GM18868 (cell line): ENCODE measurements around the gene SECISBP2.
A peak's percentile ranks its signal among the peaks of the same experiment; 100 is the strongest.
"Not testable (repeated sequence)": the region's sequence is repeated elsewhere in the genome, so short reads cannot be mapped to it uniquely, and the experiment has no call there.

ENCODE experiments used
- ATAC-seq: cut with Tn5 transposase; IDR thresholded peaks from one replicate; pipeline ENCODE4 v1.9.1; 2021; ENCODE audit warnings: mild to moderate bottlenecking, moderate library complexity; ENCODE audit not compliant: unreplicated experiment

The SECISBP2 gene

DNA sequence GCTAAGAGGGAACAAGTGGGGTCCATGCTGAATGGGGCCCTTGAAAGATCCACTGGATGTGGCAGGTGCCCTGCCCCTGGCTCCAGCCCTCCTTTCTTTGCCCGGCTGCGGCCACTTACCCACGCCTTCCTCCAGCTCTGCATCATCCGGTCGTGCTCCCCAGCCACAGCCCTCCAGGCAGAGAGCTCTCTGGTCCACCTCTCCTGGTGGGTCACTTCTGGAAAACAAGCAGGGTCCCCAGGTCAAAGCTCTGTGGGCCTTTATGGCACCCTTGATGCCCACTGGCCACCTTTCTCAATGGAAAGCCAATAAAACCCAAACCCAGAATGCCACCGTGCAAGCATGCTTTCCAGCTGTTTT, 45.0 kb downstream of the SECISBP2 start:
- ATAC-seq = no peak

DNA sequence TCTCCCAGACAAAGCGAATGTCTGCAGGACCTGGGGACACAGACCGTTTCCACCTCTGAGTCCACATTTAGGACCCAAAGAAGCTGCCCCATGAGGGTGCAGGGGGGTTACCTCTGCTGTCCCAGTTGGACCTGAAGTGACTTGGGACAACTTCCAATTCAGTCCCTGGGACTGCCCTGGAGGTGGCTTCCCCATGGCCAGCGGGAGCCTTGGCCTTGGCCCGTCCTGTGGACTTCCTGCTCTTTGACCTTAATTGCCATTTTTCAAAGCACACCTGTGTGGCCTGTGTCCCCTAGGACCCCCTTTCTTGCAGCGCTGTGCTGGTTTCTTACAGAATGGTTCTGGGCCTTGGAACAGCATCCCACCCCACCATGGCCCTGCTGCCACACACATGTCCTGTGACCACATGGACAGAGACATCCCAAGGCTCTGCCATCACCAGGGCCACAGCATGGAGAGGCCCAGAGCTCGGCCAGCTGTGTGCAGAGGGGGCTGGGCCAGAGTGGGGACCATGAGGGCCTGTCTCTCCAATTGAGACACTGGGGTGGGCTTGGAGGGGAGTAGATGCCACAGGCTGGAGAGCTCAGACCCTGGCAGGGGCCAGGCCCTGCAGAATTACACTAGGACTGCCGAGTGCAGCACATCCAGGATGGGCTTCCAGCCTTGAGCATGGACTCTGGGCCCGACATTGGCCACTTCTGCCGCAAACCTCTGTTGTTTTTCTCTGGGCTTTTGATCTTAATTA, 45.8 kb downstream of the SECISBP2 start:
- ATAC-seq = no peak

DNA sequence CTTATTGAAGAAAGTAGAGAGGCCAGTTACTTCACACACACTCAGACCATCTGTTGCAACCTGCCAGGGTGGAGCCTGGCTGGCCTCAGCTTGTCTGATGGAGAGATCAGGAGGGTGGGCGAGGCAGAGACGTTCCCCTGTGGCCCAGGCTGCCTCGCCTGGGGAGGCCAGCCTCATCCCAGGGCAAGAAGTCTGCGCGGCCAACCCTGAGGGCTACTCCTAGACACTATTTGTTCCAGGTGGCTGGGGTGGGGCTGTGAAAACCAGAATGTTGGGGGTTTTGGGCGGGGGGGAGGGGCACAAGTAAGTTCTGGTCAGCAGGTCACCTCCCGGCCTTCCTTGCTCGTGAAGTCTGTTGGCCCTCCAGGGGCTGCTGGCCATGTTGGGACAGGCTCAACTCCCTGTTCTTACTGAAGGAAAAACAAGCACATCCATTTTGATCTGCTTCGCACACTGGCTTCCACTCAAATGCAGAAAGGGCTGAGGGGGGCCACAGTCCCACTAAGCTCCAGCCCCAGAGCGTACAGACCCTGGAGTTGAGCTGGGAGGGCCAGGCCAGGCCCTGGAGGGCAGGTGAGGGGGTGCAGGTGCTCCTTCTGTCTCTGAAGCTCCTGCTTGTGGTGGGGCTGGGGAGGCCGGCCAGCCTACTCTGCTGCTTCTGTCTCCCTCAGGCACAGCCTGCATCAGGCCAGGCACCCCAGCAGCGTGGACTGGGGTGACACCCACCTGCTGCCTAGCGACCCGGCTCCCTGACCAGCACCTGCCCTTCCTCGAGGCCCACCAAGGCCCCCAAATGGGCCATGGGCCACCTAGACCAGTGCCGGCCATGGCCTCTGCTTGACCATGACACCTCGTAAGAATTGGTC, 46.6 kb downstream of the SECISBP2 start:
- ATAC-seq = no peak

DNA sequence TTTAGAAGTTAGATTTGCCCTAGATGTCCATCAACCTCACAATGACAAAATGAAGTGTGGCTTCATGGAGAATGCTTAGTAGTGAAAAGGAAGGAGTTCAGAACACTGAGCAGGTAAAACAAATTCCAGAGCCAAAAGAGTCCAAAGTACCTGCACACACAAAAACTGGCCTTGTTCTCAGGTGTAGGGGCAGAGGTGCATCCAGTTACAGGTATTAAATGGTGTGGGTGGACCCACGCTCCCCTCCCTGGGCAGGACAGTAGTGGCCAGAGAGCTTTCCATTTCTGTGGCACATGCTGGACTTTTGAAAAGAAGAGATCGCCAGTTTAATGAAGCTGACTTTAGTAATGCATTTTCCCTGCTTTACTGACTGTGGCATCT, 47.2 kb downstream of the SECISBP2 start:
- no peak for ATAC-seq

DNA sequence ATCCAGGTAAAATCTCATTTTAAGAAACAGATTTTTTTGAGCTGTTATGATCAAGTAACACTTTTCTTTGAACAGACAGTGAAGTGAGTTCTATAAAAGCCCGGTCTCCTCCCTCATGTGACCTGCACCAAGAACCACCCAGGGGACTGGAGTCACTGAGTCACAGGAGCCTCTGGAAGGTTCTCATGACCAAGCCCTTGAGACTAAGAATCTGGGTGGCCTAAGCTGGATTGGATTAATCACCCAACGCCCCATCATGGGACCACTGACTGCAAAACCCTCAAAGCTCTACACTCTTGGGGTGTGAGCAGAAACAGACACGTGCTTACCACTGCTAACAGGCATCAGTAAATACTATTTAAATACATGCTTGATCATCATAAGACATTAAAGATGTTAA, 48.4 kb downstream of the SECISBP2 start:
- ATAC-seq = no peak

DNA sequence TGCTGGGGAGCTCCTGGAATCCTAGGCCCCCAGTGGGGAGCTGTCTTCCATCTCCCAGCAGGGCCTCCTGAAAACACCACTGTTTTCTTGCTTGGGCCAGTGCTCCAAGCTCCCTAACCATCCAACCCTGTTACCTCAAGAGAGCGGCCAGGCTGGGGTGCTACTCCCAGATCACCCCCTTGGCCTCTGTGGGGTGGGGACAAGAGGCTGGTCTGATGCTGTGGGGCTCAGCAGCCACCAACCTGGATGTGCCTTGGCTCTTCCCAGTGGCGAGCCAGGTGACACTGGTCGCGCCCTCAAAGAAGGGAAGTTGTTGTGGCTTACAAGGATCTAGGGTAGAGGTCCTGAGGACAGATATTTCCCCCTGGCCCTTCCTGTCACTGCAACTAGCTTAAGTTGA, 49.0 kb downstream of the SECISBP2 start:
- no peak for ATAC-seq

DNA sequence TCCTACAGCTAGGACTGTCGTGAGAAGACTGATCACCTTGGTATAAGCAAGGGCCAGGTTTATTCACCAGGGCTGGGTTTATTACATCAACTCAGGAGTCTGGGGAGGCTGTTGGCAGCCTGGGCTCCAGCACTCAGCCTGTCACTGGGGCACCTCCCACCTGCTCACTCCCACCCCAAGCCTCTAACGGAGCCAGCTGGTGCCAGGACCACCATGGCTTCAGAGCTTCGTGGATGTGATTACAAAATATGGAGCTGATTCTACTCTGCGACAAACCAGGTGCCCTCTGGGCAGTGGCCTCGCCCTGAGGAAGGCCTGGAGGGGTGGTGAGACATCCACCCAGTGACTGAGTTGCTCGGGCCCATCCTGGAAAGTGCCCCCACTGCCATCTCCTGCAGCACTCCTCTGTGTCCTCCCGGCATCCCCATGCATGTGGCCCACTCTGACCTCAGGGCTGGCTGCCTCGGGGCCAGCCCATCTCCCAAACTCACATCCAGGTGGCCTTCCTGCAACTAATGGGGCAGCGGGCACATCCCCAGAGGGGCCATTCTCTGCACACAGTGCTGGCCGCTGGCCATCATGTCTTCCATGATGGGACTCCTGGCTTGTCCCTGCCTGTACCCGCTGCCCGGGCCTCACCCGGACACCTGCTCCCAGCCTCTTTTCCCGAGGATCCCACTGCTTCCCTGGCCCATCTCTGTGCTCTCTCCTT, 49.6 kb downstream of the SECISBP2 start:
- ATAC-seq = no peak

DNA sequence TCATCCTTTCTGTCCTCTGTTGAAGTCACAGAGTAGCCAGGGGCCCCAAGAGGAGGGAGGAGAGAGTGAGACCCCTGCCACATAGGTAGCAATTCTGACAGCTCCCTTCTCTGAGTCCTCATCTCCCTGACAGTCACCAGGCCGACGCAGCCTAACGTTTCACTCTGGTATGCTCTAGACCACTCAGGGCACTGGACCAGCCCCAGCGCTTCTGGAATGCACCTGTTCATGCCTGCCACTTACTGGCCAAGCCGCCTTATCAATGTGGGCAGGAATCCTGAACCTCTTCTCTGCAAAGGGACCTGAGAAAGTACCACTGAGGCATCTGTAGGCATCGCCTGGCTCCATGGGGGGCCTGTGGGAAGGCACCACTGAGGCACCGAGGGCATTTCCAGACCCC, 50.2 kb downstream of the SECISBP2 start:
- ATAC-seq = no peak

DNA sequence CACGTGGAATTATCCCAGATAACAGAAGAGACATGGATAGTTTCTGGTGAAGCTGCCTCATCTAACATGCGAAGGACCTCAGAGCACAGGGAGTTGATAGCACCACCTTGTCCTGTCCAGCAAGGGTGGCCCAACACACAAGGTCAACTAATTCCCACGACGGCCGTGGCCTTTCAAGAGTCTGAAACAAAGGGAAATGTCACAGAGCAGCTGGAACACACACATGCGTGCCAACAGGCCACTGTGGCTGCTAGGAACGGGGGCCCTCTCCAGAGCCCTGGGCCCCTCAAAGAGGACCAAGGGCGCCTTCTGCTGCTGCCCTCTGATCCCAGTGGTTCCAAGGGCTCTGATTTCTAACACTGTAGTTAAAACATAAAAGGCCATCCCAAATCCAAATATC, 50.7 kb downstream of the SECISBP2 start:
- ATAC-seq = no peak

DNA sequence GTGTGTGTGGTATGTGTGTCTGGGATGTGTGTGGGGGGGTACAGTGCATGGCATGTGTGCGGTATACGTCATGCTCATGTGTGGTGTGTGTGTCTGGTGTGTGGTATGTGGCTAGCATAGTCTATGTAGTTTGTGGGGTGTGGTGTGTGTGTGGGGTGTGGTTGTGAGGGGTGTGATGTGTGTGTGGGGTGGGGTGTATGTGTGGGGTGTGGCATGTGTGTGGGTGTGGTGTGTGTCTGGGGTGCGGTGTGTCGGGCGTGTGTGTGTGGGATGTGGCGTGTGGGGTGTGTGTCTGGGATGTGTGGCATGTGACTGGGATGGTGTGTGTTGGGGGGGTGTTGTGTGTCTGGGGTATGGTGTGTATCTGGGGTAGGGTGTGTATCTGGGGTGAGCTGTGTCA, 52.3 kb downstream of the SECISBP2 start:
- no peak for ATAC-seq

DNA sequence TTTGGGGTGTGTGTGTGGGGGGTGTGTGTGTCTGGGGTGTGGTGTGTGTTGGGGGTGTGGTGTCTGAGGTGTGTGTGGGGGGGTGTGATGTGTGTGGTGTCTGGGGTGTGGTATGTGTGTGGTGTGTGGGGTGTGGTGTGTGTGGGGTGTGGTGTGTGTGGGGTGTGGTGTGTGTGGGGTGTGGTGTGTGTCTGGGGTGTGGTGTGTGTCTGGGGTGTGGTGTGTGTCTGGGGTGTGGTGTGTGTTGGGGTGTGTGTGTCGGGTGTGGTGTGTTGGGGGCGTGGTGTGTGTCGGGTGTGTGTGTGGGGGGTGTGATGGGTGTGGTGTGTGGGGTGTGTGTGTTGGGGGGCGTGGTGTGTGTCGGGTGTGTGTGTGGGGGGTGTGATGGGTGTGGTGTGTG, 53.5 kb downstream of the SECISBP2 start:
- ATAC-seq = not testable (repeated sequence)

DNA sequence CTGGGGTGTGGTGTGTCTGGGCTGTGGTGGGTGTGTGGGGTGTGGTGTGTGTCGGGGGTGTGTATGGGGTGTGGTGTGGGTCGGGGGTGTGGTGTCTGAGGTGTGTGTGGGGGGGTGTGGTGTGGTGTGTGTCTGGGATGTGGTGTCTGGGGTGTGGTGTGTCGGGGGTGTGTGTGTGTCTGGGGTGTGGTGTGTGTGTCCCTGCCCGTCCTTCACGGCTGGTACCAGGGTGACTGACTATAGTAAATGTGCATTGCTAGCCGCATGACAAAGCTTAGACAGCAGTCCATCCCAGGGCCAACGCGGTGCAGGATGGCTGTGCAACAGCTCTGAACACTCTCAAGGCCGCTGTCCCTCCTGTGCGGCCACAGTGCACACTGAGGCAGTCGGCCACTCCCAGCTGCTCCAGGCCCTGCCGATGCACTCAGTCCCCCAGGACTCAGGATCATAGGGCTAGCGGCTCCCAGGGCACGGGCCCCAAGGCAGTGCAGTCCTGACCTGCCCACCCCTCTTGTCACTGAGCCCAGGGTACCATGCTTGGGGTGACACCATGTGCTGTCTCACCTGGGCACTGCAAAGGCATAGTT, 54.0 kb downstream of the SECISBP2 start:
- no peak for ATAC-seq

DNA sequence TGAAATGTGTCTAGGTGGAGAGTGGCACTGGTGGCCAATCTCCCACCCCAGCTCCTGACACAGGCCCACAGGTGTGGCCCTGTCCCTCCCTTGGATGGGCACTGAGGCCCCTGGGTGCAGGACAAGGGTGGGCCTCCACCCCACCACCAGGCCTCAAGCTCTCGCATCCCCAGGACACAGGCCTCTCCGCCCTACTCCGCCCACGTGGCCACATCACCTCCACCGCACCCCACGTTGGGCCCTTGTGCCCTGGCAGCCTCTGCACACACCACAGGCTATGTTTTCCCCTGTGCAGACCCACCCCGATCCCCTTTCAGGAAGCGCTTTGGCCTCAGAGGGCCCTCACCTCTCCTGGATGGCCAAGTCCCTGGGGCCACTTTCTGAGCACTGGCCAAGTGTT, 54.7 kb downstream of the SECISBP2 start:
- ATAC-seq = no peak

DNA sequence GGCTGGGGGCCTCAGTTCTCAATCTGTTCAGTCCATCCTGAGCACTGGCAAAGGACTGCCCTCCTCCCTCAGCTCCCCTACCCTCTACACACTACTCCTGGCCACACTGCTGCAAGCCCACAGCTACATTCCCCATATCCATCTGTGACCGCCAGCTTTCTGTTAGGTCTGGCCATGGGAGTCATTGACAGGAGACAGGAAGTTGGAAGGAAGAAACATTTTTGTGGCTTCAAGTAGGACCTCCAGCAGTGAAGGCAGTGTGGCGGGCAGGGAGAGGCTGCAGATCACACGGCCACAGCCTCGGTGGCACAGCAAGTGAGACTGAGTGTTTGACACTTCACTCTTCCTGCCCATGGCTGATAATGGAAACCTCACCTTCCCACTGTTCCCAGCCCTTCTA, 55.9 kb downstream of the SECISBP2 start:
- no peak for ATAC-seq

DNA sequence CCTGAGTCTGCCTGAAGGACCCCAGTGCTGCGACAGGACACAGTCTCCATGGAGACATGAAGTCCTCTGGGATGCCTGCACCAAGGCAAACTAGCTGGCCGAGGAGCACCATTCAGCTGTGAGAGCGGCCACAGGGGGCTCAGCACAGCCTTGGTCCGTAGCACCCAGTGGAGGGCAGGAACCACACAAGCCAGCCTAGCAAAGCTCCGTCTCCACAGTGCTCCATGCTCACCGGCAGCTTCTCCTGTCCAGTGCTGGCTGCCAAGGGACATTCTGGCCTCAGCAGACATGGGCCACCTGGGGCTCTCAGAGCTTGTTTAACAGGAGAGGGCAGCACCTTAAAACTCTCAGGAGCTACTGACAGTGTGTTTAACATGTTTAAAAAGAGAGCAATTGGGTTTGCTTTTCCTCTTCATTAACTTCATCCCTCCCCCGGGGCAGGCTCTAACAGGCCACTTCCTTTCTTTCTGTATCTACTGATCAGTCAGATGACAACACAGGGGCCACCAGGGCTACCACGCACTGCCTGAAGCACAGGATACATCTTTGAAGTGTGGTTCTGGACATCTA, 57.0 kb downstream of the SECISBP2 start:
- peak; percentile 90 for ATAC-seq

DNA sequence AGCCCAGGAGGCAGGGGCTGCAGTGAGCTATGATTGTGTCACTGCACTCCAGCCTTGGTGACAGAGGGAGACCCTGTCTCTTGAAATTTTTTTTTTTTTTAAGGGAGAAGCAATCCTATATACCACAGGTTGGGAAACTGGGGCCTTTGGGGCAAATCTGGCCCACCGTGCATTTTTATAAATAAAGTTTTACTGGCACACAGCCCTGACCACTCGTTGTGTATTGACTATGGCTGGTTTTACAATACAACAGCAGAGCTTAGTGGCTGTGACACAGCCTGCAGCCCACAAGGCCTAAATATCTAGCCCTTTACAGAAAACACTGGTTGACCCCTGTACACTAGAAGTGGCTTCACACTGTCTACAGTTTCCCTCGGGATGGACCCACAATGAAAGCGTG, 58.0 kb downstream of the SECISBP2 start:
- ATAC-seq = no peak

DNA sequence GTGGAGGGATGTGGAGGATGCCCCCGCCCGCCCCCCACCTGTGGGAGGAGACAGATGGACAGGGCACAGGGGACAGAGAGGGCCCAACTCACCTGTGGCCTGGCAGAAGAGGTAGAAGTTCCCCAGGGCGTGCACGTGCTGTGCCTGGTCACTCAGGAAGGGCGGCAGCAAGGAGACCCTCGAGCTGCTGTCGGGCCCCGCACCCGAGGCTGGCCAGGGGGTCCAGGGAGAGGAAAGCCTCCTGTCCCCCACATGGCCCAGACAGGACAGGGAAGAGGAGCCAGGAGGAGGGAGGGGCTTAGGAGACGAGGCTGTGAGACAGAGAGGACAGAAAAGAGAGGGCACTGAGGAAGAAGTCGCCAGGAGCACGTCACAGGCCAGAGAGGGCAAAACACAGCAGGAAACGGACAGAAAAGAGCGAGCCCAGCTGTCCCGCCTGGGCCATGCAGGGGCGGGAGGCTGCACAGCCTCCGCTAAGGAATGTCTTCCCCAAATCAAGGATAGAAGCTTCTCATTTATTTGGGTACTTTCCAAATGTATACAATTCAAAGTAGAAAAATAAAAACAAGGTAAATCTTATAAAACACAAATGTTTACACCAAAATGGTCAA, 58.5 kb downstream of the SECISBP2 start:
- ATAC-seq = no peak

DNA sequence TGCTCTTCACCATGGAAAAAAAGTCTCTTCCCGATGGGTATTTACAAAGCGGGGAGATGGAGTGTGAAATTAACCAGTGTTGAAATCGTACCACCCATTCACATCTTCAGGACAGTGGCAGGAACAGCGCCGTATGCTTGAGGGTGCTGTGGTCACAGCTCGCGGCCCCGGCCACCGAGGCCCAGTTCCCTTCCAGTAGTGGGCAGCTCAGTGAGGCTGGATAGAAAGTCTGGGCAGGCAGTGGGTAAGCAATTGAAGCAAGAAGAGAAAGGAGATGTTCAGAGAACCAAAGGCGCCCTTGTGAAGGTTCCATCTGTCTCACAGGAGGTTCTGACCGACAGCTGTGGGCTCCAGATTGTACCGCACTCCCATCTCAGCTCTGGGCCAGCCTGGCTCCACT, 59.1 kb downstream of the SECISBP2 start:
- ATAC-seq = no peak

DNA sequence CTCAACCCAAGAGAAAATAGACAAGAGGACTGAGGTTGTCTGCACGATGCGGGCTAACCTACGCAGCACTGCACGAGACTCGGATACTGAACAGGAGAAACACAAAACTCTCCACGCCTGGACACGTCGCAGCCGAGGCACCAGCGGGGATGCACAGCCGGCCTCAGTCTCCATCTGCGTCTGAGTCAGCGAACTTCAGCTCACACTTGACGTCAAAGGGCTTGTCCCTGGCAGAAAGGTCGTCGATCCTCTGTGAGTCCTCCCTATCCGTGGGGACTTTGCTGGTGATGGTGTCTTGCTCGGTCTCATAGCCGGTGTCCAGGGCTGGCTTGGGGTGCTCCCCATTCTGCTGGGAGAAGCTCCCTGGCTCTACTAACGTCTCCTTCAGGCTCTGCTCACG, 60.2 kb downstream of the SECISBP2 start:
- ATAC-seq = no peak

DNA sequence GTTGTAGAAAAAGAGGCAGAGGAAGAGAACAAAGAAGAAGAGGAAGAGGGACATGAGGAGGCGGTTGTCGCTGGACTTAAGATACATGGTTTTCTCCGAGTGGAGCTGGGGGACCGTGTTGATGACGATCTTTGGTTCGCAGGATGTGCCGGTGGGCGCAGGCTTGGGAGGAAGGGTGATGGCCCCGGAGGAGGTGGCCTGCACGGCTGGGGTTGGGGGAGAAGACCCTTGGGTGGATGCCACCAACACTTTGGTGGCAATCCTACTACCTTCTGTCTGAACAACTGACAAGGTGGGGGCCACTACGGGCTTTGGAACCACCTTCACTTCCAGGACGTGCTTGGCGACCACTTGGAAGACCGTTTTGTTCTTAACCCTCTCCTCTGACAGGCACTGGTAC, 60.7 kb downstream of the SECISBP2 start:
- no peak for ATAC-seq
